KBM-7 (cell line): ENCODE data around the gene CMTM7.
"Not testable (repeated sequence)": the region's sequence is repeated elsewhere in the genome, so short reads cannot be mapped to it uniquely, and the experiment has no call there.

ENCODE experiments used
- DNase-seq: peaks from one replicate; pipeline ENCODE4 v3.0.0-alpha.2; 2015
- in situ Hi-C: fragments of 300-500 bp; cut with MboI; formaldehyde crosslinking; loops from 2 replicates; pipeline ENCODE4 v1.14.3; 2020; ENCODE audit warnings: low sequenced_read_pairs, low pct_unique_long_range_greater_than_20kb, mixed read lengths

The CMTM7 gene

GRCh38 chr3:32453346-32453745, 61.7 kb downstream of the CMTM7 start:
- in situ Hi-C loops = no loop called here
- DNase-seq = no peak

GRCh38 chr3:32454111-32454510, 62.5 kb downstream of the CMTM7 start:
- in situ Hi-C loops = no loop called here
- DNase-seq = no peak

GRCh38 chr3:32454731-32455608, 63.3 kb downstream of the CMTM7 start:
- no peak for DNase-seq
- in situ Hi-C loops = no loop called here

GRCh38 chr3:32455609-32456428, 64.2 kb downstream of the CMTM7 start:
- in situ Hi-C loops = no loop called here
- DNase-seq = no peak

GRCh38 chr3:32456429-32457130, 64.9 kb downstream of the CMTM7 start:
- in situ Hi-C loops = no loop called here
- no peak for DNase-seq

GRCh38 chr3:32457971-32458471, 66.4 kb downstream of the CMTM7 start:
- in situ Hi-C loops = no loop called here
- DNase-seq = peak; percentile 77

- in situ Hi-C loops = no loop called here
- no peak for DNase-seq
Observed at GRCh38 chr3:32459450-32459849, 67.8 kb downstream of the CMTM7 start.

GRCh38 chr3:32460031-32460749, 68.5 kb downstream of the CMTM7 start:
- DNase-seq = peak; percentile 43
- in situ Hi-C loops = no loop called here

- DNase-seq, in situ Hi-C loops: not testable (repeated sequence)
Observed at GRCh38 chr3:32460817-32461496, 69.3 kb downstream of the CMTM7 start.

GRCh38 chr3:32462191-32462986, 70.7 kb downstream of the CMTM7 start:
- in situ Hi-C loops, DNase-seq: not testable (repeated sequence)

- DNase-seq, in situ Hi-C loops: not testable (repeated sequence)
Observed at GRCh38 chr3:32463415-32463814, 71.8 kb downstream of the CMTM7 start.

- in situ Hi-C loops = not testable (repeated sequence)
Observed at GRCh38 chr3:32464726-32465125, 73.1 kb downstream of the CMTM7 start.

GRCh38 chr3:32466808-32467207, 75.2 kb downstream of the CMTM7 start:
- DNase-seq, in situ Hi-C loops: not testable (repeated sequence)

More at GRCh38 chr3:32464726-32465125, 73.1 kb downstream of the CMTM7 start:
- DNase-seq = not testable (repeated sequence)

GRCh38 chr3:32467333-32468070, 75.8 kb downstream of the CMTM7 start:
- DNase-seq = peak; percentile 79
- in situ Hi-C loops = no loop called here

GRCh38 chr3:32469151-32469874, 77.7 kb downstream of the CMTM7 start:
- in situ Hi-C loops = no loop called here
- DNase-seq = no peak

GRCh38 chr3:32470362-32470761, 78.7 kb downstream of the CMTM7 start:
- no peak for DNase-seq
- in situ Hi-C loops = no loop called here
